ENCODE measurements around the gene ARHGAP10. TPM values are rescaled to one million over a fixed set of nuclear protein-coding genes. Genes with fewer than 3 reads are reported as not detected.

The ARHGAP10 gene
- total and polyA plus RNA-seq, 2 donors (not counting 1 experiment from before 2014, with no cell fraction given) = 0.10 to 0.34 TPM

DNA sequence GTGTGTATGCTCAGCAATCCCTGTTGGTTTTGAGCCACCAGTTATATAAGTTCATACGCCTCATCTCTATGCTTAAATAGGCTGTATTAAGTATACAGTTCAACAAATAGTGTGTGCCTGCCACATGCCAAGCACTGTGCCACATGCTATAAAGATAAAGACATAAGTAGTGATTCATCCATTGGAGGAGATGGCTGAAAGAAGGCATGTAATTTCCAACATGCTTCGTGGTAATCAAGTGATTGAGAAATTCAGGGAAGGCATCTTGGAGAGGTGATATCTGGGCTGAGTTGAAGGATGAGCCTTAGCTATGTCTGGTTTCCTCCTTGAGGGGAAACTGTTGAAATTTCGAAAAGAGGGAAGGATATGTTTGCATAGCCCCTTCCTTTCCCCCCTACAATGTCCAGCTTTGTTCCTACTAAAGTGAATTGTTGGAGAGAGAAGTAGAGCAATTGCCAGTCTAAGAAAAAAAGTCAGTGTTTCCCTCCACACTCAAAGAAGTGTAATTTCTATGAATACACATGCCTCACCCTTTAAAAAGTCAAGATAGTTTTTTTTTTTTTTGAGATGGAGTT is 96.5 kb downstream of the ARHGAP10 start:
- no peaks in the 10 kb centered on the region for H3K9me3 Mint-ChIP-seq (ENCODE audit: insufficient read depth)
- Histone ChIP-seq H3K9ac (ENCODE audit: low read length) (no peak overlapping the region), H3K9me3 (ENCODE audit: control extremely low read depth in 1 of 3, control insufficient read depth in 2 of 3, insufficient read depth in 1 of 3, low read length in 2 of 3) (no peaks in the 10 kb centered on the region), H4K20me1 (ENCODE audit: control insufficient read depth, insufficient read depth, low read length, poor library complexity, severe bottlenecking) (no peaks in the 10 kb centered on the region), H3K4me2 (replicated peaks; ENCODE audit: low read depth, low read length, poor library complexity, severe bottlenecking) (no peak overlapping the region), H3K4me1 (ENCODE audit: control insufficient read depth in 2 of 2, insufficient read depth in 2 of 2, low read length in 2 of 2) (no peaks in the 10 kb centered on the region), H3K79me2 (ENCODE audit: control insufficient read depth, insufficient read depth, low read length) (no peaks in the 10 kb centered on the region), H3K27me3 (replicated peaks in 1 of 4; ENCODE audit: control extremely low read depth in 1 of 4, control insufficient read depth in 3 of 4, insufficient read depth in 4 of 4, low read length in 3 of 4) (no peaks in the 10 kb centered on the region), H3K36me3 (replicated peaks in 1 of 2; ENCODE audit: control extremely low read depth in 1 of 2, control insufficient read depth in 1 of 2, extremely low read depth in 1 of 2, insufficient read depth in 2 of 2, low read length in 1 of 2) (no peaks in the 10 kb centered on the region), H2AFZ (ENCODE audit: insufficient read depth, low read depth, low read length, poor library complexity, severe bottlenecking) (no peak overlapping the region), H3K27ac (ENCODE audit: low read length in 2 of 2) (no peak overlapping the region), H3K4me3 (ENCODE audit: control extremely low read depth in 1 of 5, extremely low read depth in 1 of 5, insufficient read depth in 1 of 5, low read depth in 2 of 5, low read length in 4 of 5) (no peak overlapping the region)
- no peaks in the 10 kb centered on the region for H3K4me1 Mint-ChIP-seq
- ATAC-seq (ENCODE audit: low read depth) = no peak
- H3K4me3 Mint-ChIP-seq = no peak overlapping the region
- ChIA-PET CTCF (no interaction called here), POLR2A (no interaction called here)
- H3K27me3 Mint-ChIP-seq = no peaks in the 10 kb centered on the region
- WGBS (ENCODE audit: insufficient coverage) = 83% methylated on average over 1 of the region's 3 CpGs
- TF ChIP-seq EZH2 (IDR thresholded peaks at IDR 0.05; ENCODE audit: borderline replicate concordance, insufficient read depth, low read depth, low read length, poor library complexity, severe bottlenecking) = no peak
- TF ChIP-seq, protein P1, sequence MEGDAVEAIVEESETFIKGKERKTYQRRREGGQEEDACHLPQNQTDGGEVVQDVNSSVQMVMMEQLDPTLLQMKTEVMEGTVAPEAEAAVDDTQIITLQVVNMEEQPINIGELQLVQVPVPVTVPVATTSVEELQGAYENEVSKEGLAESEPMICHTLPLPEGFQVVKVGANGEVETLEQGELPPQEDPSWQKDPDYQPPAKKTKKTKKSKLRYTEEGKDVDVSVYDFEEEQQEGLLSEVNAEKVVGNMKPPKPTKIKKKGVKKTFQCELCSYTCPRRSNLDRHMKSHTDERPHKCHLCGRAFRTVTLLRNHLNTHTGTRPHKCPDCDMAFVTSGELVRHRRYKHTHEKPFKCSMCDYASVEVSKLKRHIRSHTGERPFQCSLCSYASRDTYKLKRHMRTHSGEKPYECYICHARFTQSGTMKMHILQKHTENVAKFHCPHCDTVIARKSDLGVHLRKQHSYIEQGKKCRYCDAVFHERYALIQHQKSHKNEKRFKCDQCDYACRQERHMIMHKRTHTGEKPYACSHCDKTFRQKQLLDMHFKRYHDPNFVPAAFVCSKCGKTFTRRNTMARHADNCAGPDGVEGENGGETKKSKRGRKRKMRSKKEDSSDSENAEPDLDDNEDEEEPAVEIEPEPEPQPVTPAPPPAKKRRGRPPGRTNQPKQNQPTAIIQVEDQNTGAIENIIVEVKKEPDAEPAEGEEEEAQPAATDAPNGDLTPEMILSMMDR (IDR thresholded peaks at IDR 0.05) = no peak
- no peak overlapping the region for H3K27ac Mint-ChIP-seq
- DNase-seq = no peak
- intact Hi-C loops (cut with micrococcal nuclease) = no loop called here

DNA sequence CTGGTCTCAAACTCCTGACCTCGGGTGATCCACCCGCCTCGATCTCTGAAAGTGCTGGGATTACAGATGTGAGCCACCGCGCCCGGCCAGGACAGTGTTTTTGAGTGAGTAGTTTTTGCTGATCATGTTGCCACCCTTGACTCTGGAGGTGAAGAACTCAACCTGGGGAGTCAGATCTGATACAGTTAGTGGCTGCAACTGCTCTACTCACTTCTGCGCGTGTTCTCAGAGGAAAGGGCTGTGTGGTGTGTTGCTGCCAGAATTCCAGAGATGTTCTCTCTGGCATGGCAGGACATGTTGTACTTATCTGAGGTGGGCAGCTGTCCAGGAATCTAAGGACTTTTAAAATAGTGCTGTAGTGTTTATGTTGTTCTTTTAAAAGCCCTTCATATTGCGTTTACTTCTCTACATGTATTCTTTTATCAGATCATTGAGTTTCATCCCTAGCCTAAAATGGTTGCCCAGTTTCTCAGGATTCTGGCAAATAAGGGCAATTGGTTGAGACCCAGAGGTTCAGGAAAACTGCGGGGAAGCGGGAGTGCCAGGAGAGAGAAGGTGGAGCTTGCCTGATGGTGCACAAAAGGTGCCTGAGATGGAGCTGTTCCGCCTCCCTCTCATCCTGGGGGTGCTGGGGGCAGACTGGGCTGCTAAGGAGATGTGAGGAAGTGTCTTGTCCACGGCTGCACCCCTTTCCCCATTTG is 97.7 kb downstream of the ARHGAP10 start:
- ChIA-PET POLR2A (no interaction called here), CTCF (no interaction called here)
- Histone ChIP-seq H3K27me3 (replicated peaks in 1 of 4; ENCODE audit: control extremely low read depth in 1 of 4, control insufficient read depth in 3 of 4, insufficient read depth in 4 of 4, low read length in 3 of 4) (no peaks in the 10 kb centered on the region), H4K20me1 (ENCODE audit: control insufficient read depth, insufficient read depth, low read length, poor library complexity, severe bottlenecking) (no peaks in the 10 kb centered on the region), H3K4me2 (replicated peaks; ENCODE audit: low read depth, low read length, poor library complexity, severe bottlenecking) (no peak overlapping the region), H3K4me1 (ENCODE audit: control insufficient read depth in 2 of 2, insufficient read depth in 2 of 2, low read length in 2 of 2) (no peaks in the 10 kb centered on the region), H2AFZ (ENCODE audit: insufficient read depth, low read depth, low read length, poor library complexity, severe bottlenecking) (no peak overlapping the region), H3K27ac (ENCODE audit: low read length in 2 of 2) (no peak overlapping the region), H3K79me2 (ENCODE audit: control insufficient read depth, insufficient read depth, low read length) (no peaks in the 10 kb centered on the region), H3K4me3 (ENCODE audit: control extremely low read depth in 1 of 5, extremely low read depth in 1 of 5, insufficient read depth in 1 of 5, low read depth in 2 of 5, low read length in 4 of 5) (no peak overlapping the region), H3K9ac (ENCODE audit: low read length) (no peak overlapping the region), H3K36me3 (replicated peaks in 1 of 2; ENCODE audit: control extremely low read depth in 1 of 2, control insufficient read depth in 1 of 2, extremely low read depth in 1 of 2, insufficient read depth in 2 of 2, low read length in 1 of 2) (no peaks in the 10 kb centered on the region), H3K9me3 (ENCODE audit: control extremely low read depth in 1 of 3, control insufficient read depth in 2 of 3, insufficient read depth in 1 of 3, low read length in 2 of 3) (no peaks in the 10 kb centered on the region)
- ATAC-seq (ENCODE audit: low read depth) (no peak), DNase-seq (no peak)
- Mint-ChIP-seq H3K4me3 (no peak overlapping the region), H3K27me3 (no peaks in the 10 kb centered on the region), H3K27ac (no peak overlapping the region), H3K4me1 (no peaks in the 10 kb centered on the region), H3K9me3 (ENCODE audit: insufficient read depth) (no peaks in the 10 kb centered on the region)
- intact Hi-C loops (cut with micrococcal nuclease) = no loop called here
- 82% methylated on average over 12 of the region's 13 CpGs for WGBS (ENCODE audit: insufficient coverage)
- TF ChIP-seq, protein P1 (IDR thresholded peaks at IDR 0.05) = no peak
- TF ChIP-seq EZH2 (IDR thresholded peaks at IDR 0.05; ENCODE audit: borderline replicate concordance, insufficient read depth, low read depth, low read length, poor library complexity, severe bottlenecking) = no peak

Data from B cell (primary cell).